Left colon (tissue), 2 donors: ENCODE results near the gene ATM. TPM values are rescaled to one million over a fixed set of nuclear protein-coding genes. Genes with fewer than 3 reads are reported as not detected.
"Not testable (repeated sequence)": the region's sequence is repeated elsewhere in the genome, so short reads cannot be mapped to it uniquely, and the experiment has no call there.

ENCODE experiments used
- ATAC-seq: fragments of 200-7000 bp; cut with Tn5 transposase; one replicate; pipeline ENCODE4 v1.9.1; 2020; ENCODE audit warnings: mild to moderate bottlenecking, moderate library complexity
- DNase-seq, 2 donors: peaks; one replicate each; pipeline ENCODE4 v3.0.0-alpha.2; 2020
- intact Hi-C, 2 donors: fragments of 100-400 bp; cut with DNase I in 1 of 2; cut with micrococcal nuclease in 1 of 2; formaldehyde crosslinking; loops; one replicate each; pipeline versions ENCODE4 v1.11.2 to v1.14.0; 2022; cut with DNase I, micrococcal nuclease
- total RNA-seq, 2 donors: library from RNA; stranded (reverse); fragmentation: NEBNext Ultra II Directional; extraction: Animal tissue kit (Norgen Biotek cat#: 25700); gene quantifications; one replicate each; pipeline ENCODE4 v1.2.1, GENCODE V29; 2021
- donor health status: DM: no; HTN: no; CAD: no.
- donor health status: DM: yes; HTN: yes; CAD: no.

The ATM gene
- total RNA-seq, 2 donors from 2014 or later = 24.3 to 33.3 TPM

DNA sequence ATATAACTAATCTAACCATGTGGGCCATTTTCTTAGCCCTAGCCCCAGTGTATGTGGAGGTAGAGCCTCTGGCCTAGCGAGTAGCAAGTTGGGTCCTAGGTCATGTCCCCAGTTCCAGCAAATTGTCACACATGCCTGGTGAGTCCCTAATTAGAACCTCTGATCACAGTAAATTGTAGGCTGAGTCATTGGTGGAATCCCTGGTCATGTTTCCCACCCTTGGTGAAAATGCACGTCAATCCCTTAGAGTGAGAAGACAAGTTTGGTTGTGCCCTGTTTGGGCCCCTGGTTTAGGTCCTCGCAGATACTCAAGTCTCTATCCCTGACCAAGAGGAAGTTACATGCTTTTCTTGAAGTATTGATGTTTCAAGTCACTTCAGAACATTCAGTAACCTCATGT is 46.7 kb downstream of the ATM start:
- ATAC-seq (no peak), DNase-seq (no peak)
- intact Hi-C loops = no loop called here

DNA sequence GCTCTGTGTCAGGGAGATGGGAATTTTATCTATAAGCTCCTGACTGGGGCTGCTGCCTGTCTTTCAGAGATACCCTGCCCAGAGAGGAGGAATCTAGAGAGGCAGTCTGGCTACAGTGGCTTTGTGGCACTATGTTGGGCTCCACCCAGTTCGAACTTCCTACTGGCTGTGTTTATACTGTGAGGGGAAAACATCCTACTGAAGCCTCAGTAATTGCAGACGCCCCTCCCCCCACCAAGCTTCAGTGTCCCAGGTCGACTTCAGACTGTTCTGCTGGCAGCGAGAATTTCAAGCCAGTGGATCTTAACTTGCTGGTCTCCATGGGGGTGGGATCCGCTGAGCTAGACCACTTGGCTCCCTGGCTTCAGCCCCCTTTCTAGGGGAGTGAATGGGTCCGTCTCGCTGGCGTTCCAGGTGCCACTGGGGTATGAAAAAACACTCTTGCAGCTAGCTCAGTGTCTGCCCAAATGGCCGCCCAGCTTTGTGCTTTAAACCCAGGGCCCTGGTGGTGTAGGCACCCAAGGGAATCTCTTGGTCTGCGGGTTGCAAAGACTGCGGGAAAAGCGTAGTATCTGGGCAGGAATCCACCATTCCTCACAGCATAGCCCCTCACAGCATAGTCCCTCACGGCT is 54.2 kb downstream of the ATM start:
- ATAC-seq, DNase-seq, intact Hi-C loops: not testable (repeated sequence)

GRCh38 chr11:108278546-108278945 is 55.7 kb downstream of the ATM start:
- intact Hi-C loops = no loop called here
- ATAC-seq = no peak
- no peak for DNase-seq

- ATAC-seq = no peak
- intact Hi-C loops = no loop called here
Measured at GRCh38 chr11:108278954-108279353, 56.1 kb downstream of the ATM start.

GRCh38 chr11:108286370-108286769 is 63.5 kb downstream of the ATM start:
- no peak for ATAC-seq
- intact Hi-C loops = no loop called here
- no peak for DNase-seq

More at GRCh38 chr11:108278954-108279353, 56.1 kb downstream of the ATM start:
- DNase-seq = no peak

GRCh38 chr11:108286956-108287355 is 64.1 kb downstream of the ATM start:
- ATAC-seq = no peak
- no peak for DNase-seq
- intact Hi-C loops = no loop called here

DNA sequence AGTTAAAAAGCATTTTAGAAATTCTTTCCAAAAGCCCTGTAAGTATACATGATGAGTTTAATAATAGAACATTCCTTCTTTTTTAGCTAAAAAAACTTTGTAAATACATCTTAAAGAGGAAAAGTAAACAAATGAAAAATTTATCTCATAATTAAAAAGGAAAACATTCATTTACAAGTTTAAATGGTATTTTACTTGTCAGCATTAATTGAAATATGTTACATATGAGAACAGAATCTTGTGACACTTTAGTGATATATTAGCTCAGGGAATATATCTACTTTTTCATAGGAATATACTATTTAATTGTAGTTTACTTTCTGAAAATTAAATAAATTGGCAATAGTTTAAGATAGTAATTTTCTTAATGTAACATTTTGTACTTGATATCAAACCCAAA is 66.2 kb downstream of the ATM start:
- ATAC-seq = not testable (repeated sequence)

DNA sequence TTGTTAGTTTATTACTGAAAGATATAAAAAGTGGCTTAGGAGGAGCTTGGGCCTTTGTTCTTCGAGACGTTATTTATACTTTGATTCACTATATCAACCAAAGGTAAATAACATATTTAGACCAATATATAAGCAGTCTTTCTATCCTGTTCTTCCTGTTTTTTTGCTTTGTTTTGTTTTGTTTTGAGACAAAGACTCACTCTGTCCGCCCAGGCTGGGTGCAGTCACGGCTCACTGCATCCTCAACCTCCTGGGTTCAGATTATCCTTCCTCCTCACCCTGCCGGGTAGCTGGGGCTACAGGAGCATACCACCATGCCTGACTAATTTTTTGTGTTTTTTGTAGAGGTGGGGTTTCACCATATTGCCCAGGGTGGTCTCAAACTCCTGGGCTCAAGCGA is 66.8 kb downstream of the ATM start:
- DNase-seq = no peak

More for the DNA sequence above, 66.2 kb downstream of the ATM start:
- intact Hi-C loops, DNase-seq: not testable (repeated sequence)

DNA sequence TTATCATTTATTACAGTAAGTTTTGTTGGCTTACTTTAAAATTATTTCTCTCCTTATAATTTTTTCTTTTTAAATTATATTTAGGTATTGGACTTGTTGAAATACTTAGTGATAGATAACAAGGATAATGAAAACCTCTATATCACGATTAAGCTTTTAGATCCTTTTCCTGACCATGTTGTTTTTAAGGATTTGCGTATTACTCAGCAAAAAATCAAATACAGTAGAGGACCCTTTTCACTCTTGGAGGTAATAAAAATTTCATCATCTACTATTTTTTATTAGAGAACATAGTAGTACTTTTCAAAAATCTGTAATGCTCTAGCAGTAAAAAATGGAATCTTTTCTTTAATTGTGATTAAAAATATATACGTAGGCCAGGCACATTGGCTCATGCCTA is 70.4 kb downstream of the ATM start:
- ATAC-seq (no peak), DNase-seq (no peak)
- intact Hi-C loops = no loop called here

More for the DNA sequence above, 66.8 kb downstream of the ATM start:
- ATAC-seq = no peak
- intact Hi-C loops = no loop called here

GRCh38 chr11:108302121-108302785 is 79.4 kb downstream of the ATM start:
- intact Hi-C loops = no loop called here

DNA sequence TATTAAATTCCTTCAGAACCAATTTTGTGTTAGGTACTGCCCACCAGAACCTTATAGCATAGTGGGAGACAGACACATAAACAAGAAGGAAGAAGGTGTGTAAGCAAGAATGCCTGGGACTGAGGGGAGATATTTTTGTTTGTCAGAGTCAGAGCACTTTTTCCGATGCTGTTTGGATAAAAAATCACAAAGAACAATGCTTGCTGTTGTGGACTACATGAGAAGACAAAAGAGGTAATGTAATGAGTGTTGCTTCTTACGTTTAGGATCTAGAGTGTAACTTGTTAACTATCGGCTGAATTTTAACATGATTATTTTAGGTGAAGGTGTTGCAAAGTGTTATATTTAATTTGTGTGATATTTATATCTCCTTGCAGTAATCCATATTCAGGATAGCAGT is 84.9 kb downstream of the ATM start:
- DNase-seq = no peak
- ATAC-seq = no peak
- intact Hi-C loops = no loop called here

More at GRCh38 chr11:108302121-108302785, 79.4 kb downstream of the ATM start:
- ATAC-seq (no peak), DNase-seq (no peak)

DNA sequence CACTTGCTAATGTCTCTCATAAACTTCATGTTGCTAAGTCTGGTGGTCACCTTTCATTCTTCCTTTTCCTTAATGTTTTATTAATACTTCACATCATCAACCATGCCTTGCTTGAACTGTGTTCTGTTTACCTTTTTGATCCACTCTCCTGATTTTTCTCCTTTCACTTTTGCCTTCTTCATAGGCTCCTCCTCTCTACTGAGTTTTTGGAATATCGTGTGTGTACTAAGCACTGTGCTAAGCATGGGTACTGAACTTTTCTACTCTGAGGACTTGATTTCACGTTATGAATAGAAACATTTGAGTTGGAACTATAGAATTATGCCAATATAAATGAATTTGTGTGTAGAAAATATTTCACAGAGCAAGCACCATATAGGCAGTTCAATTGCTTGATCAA is 90.6 kb downstream of the ATM start:
- intact Hi-C loops = no loop called here
- no peak for ATAC-seq
- no peak for DNase-seq

GRCh38 chr11:108316061-108316460 is 93.2 kb downstream of the ATM start:
- intact Hi-C loops = no loop called here
- ATAC-seq = no peak
- DNase-seq = no peak

DNA sequence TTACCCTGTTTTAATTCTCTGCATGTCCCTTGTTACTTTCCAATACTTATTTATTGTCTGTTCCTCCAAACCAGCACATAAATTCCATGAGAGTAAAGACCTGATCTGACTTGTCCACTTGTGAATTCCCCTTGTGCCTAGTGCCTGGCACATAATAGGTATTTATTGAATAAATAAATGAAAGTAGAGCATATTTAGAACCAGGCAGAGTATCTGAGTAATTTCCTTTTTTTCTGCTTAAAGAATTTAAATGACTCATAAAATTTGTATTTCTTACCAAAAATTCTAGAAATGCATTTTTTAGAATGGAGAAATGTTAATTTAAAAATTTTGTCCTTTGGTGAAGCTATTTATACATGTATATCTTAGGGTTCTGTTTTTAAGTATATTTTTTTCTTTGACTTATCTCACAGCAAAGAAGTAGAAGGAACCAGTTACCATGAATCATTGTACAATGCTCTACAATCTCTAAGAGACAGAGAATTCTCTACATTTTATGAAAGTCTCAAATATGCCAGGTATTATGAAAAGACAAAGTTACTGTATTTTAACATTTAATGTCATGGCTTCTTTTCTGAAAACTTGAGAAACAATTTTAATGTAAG is 96.8 kb downstream of the ATM start:
- intact Hi-C loops = no loop called here
- ATAC-seq = no peak
- DNase-seq = no peak

DNA sequence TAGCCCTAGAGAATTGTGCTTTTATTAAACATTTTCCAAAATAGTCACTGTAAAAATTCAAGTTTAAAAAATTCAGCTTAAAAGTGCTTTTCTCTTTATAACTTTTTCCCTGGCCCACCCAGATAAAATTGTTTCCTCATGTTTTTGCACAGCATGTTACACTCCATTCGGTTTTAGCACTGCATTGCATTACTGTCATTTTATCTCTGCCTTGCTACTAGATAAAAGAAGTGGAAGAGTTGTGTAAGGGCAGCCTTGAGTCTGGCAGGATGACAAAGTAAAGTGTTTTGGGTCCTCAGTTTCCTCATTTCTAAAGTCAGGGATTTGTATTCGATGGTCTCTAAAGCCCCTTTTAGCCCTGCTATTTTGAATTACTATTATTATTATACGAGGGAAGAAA is 99.8 kb downstream of the ATM start:
- intact Hi-C loops = no loop called here
- DNase-seq = no peak
- no peak for ATAC-seq

DNA sequence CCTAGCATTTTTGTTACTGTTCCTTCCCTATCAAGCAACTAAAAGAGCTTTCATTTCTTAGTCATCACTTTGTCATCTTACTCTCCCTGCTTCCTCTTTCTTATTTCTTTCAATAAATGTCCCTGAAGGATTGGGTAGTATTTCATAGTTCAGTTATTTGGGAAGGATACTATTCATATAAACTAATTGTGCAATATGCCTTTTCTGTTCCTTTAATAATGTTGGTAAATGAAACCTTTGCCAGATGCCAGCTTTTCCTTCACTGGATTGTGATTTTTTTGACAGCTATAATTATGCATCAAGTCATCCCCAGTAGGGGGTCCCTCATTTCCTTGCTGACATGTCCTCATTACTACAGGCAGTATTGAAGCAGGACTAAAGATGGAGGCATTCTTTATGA is 101.7 kb downstream of the ATM start:
- no peak for DNase-seq
- intact Hi-C loops = no loop called here
- no peak for ATAC-seq

- ATAC-seq (no peak), DNase-seq (no peak)
- intact Hi-C loops = no loop called here
Measured at GRCh38 chr11:108333403-108333899, 110.6 kb downstream of the ATM start.

DNA sequence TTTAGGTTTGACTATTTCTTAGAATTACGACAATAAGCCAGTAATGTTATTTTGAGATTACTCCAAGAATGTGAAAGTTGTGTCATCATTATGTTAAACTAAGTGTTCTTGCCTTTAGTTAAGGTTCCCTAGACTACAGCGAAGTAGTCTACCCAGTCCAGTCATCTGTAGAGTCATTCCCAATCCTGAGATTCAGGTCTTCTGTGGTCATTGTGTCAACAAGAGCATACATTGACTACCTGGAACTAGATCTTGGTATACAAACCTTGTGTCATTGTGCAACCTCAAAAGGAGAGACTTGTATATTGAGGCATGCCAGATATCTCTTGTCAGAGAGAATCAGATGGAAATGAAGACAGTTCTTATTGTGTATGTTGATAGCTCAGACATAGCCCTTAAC is 115.9 kb downstream of the ATM start:
- DNase-seq (no peak), ATAC-seq (no peak)
- intact Hi-C loops = no loop called here

- DNase-seq (no peak), ATAC-seq (peak; percentile 52)
- intact Hi-C loops = no loop called here
Measured at GRCh38 chr11:108340973-108341372, 118.1 kb downstream of the ATM start.

DNA sequence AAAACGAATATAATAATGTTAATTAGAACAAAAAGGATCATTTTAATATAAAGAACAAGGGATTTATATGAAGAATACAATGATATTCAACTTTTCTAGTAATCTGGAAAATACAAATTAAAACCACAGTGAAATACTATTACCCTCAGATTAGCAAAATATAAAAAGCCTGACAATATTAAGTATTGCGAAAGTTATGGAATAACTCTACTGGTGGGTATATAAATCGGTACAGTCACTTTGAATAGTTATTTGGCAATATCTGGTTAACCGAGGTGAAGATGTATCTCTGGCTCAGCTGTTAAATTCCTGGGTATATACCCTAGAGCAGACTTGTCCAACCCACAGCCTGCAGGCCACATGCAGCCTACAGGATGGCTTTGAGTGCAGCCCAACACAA is 118.8 kb downstream of the ATM start:
- intact Hi-C loops = no loop called here
- DNase-seq = no peak

More for the DNA sequence above, 118.8 kb downstream of the ATM start:
- no peak for ATAC-seq
